Stimulated activated CD8-positive, alpha-beta memory T cell treated with anti-CD3 and anti-CD28 coated beads, Interleukin-2, amount 100 ng/mL, for 1 hour (primary cell): ENCODE results near the gene DPP6.
"Not testable (repeated sequence)": the region's sequence is repeated elsewhere in the genome, so short reads cannot be mapped to it uniquely, and the experiment has no call there.

Experiments used
- DNase-seq, 2 donors: peaks; one replicate each; pipeline ENCODE4 v3.0.0-alpha.2; 2020; ENCODE audit warnings: low read depth in 2 of 2

Gene DPP6

DNA sequence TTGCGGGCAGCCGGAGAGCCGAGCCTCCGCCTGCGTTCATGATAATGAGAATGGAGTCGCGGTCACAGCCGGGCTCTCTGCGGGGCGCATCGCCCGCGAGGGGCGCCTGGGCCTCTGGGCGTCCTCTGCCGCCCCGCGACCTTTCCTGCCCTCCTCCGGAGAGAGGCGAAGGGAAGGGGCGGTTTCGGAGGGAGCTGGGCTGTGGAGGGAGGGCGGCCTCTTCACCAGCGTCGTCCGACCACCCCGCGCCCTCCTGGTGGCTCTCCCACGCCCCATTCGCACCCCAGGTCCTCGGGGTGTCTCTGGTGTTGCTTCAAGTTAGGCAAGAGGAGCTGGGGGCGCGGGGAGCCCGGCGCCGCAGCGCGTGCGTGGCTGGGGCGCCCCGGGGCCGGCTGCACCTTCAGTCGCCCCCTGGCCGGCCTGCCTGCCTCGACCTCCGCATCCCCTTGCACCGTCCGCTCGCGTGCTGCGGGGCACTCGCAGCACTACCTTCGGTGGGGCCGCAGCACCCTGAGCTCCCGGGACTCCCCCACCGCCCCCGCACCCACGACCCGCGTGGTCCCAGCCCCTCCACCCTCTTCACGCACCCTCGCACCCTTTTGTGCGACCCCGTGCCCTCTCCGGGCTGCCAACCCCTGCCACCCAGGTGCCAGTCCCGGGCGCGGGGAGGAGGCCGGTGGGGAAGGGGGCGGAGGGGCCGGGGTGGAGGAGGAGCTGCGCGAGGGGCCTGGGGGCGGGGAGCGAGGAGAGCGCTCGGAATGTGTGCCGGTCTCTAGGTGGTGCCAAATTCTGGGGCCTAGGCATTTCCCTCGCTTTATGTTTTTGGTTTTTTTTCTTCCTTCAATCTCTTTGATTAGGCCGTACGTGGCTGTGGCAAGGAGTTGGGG is at the start of gene DPP6:
Gene DPP6, plus strand, starts transcription at position 756 of the 887 bp plus-strand sequence.
- DNase-seq = not testable (repeated sequence)

DNA sequence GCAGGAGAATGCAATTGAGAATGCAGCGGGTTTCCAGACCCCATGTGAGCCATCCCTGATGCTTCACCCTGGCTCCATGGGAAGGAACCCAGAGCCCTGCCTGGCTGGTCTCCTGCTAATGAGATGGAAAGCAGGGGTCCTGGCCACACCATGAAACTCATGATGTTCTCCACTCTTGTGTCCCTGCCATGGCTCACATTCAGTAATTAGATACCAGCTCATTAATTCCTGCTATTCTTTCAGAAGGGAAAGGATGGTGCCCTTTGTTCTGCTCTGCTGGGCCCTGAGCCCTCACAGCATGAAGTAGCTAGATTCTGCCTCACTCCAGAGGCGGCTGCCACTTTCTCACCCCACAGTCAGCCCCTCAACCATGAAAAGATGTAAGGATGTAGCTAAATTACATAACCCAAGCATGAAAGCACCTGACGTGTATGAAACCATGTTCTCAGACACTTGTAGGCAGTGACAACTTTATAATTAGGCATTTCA is 42.7 kb upstream of the DPP6 start:
- DNase-seq = not testable (repeated sequence)

DNA sequence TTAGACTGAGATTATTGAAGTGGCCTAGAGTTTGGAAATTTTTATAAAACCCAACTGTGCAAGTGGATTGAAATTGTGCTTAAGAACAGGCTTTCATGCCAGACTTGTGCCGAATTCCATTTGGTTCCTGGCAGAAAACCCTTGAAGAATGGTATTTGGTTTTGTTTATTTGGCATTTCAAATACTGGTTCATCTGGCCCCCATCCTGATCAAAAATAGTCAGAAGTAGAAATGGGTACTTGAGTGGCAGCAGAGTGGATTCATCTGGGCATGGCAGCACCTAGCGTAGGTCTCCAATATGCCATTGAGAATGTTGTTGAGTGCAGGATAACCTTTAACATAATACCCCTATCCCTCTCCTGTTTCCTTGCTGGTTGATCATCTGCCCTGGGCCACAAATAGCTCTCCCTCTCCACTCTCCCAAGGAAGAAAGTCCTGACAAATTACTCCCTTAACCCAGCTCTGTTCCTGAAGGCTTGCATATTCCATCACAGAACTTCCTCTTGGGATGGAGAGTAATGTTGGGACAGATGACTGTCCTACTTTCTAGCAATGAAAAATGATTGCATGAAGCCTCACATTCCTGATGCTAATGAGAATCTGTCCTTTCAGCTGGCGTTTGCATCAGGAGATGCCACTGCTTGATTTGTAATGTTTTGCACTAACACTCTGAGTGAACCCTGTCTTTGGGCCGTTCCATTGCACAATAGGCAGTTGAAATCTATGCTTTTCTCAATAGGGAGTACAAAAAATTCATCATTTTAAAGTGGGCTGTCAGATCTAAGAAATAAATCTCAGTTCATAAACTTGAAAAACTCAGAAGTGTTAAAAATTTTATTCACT is 41.3 kb upstream of the DPP6 start:
- DNase-seq = not testable (repeated sequence)

DNA sequence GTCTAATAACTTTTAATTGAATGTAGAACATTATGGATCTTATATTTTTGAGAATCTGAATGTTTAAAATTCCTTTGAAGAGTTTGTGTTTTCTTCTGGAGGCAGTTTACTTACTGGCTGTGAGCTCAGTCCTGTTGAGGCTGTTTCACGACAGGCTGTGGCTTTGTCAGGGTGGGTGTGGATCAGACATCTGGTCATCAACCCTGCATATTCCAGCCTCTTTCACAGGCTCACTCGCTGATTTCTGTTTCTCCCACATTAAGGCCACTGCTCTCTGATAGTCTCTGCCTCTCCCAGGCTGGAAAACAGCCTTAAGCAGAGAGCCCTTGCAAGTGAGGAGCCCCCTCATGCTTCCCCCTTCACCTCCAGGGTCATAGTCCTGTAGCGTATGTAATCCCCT is 39.4 kb upstream of the DPP6 start:
- DNase-seq = not testable (repeated sequence)

DNA sequence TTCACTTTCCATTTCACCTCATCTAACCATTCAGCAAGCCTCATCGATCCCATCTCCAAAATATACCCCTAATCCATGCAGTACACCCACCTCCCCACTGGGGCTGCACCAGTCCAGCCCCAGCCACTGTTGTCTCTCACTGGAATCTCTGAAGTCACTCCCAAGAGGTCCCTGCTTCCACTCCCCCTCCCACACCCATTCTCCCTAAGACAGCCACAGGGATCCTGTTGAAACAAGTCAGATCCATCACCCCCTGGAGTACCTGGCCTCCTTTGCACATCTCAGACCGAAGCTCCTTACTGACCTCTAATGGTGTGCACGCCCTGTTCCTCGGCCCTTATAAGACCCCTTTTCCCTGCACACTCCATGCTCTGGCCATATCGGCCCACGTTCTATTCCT is 36.6 kb upstream of the DPP6 start:
- not testable (repeated sequence) for DNase-seq

DNA sequence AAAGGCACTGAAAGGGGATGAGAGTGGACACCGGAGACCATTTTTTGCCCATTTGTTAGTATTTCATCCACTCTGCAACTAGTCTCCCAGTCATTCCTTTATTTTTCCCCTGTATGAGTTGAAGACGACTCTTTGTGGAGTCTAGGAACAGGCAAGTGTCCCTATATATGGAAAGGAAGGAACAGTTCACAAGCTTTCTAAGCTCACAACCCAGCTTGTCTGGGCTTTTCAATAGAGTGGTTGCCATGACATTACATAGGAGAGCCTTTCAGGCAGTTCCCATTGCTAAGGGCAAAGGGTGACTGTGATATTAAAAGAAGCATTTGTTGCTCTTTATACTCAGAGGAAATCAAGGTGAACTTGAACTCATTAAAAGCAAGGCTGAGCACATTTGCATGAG is 33.8 kb upstream of the DPP6 start:
- not testable (repeated sequence) for DNase-seq

DNA sequence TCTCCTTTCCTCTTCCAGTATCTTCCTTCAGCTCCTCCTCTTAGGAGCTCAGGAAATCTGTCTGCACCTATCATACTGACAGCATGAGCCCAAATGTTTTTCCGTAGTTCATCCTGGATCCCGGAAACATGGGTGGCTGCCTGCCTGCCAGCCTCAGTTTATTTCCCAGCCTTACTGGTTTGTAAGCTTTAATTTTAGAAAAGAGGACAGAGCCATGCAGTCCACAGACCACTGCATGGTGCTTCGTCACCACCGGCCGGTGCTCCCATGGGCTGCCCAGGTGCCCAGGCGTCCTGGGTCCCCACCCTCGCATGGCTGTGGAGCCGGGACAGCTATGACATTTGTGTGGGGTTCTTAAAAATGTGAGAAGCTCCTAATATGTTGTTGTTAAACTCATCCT is 24.4 kb upstream of the DPP6 start:
- DNase-seq = not testable (repeated sequence)

DNA sequence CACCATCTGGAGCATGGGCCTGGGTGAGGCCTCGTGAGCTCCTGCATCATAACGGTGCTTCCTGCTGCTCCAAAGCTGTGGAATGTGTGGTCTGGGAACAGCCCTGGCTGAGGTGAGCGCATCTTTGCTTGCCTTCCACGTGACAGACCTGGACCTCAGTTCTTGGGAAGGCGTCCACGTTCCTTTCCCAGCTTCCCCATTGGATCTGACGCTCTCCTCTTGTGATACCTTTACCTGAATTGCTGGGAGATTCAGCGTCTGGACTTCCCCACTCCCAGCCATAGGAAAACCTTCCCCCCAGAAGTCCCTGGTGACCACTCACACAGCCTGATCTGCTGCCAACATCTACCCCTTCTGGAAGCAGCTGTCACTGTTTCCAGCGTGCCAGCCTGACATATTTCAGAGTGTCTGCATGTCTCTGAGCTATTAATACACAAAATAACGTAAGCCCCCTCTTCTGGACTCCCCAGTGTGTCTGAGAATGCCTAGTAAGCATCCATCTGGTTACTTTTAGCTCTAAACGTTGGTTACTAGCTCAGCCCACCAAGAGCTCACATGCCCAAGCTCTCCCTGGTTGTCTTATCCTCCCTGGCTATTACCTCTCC is 21.6 kb upstream of the DPP6 start:
- not testable (repeated sequence) for DNase-seq

DNA sequence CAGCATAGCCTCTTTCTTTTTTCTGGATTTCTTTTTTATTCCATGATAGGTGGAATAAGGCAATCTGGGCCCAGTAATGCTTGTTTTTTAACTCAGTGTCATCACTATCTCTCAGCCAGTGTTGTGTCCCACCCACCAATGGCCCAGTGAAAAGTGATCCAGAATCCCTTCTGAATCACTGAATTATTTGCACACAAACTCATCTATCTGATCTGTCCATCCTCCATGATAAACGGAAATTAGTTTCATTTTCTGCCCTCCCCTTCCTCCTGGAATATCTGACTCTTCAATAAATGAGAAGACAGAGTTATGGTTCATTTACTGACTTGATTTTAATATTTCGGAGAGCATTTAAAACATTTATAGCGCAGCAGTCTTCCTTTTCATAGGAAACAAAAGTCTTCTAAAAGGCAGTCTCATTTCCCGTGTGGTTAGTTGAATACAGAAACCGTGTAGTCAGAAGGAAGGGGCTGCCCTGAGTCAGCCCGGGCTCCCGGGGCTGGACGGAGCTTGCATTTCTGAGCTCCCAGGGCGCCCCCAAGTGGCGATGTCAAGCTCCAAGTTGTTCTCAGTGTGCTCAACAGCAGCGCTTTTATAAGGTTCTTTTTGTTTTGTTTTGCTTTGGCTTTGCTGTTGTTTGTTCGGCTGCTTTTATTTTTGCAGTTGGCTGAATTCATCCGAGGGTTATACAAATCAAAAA is 12.6 kb upstream of the DPP6 start:
- DNase-seq = not testable (repeated sequence)

DNA sequence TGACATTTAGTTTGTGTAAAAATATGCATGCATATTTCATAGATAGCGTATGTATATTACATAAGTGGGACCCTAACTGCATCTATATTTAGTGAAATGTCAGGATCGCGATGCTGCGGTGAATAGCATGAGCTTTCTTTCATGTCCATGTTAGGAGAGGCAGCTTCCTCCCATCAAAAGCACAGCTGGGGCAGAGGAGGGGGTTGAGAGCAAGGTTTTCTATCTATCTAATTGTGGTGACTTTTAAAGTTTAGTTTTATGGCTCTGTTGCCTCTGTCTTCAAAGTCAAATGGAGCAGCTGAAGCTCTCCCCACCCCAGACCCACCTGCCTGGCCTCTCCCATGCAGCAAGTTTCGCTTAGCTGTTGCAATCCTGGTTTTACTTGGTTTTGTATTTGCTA is 1.8 kb upstream of the DPP6 start:
- not testable (repeated sequence) for DNase-seq

DNA sequence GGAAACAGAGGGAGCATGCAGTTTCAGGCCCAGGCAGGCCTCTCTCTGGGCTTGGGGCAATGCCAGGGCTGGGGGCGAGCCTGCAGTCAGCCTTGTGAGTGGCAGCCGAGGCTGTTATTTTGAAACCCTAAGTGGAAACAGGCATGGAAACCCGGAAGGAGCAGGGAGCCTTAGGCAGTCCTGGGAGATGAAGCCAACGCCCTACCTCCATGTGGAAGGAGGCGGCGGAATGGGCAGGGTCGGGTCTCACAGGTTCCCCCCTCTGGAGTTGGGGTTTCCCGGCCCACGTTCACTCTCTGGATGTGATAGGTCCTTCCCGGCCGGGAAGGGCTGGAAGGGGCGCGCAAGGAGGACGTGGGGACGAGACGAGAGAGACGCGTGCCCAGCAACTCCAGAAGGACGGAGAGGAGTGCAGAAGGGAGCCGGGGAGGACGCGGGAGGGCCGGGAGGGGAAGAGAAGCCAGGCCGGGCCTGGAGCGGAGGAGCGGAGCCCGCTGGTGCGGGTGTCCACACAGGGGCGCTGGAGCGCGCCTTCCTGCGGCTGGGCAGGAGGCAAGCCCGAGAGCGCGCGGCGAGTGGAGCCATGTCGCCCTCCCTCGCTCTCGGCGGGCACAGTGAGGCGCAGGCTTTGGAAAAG is 1.1 kb upstream of the DPP6 start:
- DNase-seq = not testable (repeated sequence)

DNA sequence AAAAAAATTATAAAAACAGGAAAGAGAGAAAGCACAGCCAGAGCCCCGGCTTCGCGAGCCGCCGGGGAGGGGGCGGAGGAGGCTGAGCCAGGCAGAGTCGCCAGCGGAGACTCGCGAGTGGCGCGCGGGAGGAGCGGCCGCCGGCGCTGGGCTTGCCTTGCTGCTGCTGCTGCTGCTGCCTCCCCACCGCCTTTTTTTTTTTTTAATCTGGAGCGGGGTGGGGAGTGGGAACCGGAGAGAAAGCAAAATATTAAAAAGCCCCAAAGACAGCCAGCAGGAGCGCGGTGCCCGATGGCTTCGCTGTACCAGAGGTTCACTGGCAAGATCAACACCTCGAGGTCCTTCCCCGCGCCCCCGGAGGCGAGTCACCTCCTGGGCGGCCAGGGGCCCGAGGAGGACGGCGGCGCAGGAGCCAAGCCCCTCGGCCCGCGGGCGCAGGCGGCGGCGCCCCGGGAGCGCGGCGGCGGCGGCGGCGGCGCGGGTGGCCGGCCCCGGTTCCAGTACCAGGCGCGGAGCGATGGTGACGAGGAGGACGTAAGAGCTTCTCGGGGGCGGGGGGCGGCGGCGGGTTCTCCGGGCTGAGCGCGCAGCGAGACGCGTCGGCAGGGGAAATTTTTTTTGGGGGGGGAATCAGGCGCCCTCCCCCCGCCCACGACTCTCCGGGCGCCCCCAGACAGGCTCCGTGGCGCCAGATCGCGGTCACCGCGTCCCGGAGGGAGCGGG is 493 bp downstream of the DPP6 start:
- DNase-seq = not testable (repeated sequence)

DNA sequence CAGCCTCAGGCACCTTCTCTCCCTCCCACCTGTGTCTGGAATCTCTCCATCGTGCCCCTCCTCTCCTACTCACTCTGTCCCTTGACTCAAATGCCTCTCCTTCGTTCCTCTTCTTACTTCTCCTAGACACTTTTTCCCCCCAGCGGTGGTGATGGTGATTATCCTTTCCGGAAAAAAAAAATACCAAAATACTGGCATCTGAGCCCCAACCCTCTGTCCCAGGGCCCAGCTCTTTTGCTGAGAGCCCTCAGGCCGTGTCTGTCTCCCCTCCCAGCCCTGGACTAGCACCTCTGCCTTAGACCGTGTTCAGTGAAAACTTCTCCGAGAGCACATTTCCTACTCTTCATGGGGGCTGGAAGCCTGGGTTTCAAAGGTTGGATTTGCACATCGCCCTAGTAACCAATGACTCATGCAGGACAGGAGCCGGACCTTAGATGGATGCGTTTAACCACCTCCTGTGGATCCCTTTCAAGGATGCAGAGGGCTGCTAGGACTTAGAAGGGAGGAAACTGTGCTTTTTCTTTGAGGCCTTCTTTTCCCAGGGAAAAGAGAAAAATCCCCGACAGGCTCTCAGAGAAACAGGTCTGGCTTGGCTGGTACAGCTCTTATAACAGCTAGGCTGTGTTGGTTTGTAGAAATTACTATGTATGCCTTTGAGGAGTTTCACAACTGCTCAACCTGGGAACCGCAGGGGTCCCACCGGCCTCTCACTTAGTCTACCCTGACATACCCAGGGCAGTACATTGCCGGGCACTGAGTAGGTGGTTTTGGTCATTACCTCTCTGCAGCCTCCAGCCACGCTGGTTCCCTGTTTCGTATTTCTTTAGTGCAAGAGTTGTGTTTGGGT is 1.5 kb downstream of the DPP6 start:
- DNase-seq = not testable (repeated sequence)

DNA sequence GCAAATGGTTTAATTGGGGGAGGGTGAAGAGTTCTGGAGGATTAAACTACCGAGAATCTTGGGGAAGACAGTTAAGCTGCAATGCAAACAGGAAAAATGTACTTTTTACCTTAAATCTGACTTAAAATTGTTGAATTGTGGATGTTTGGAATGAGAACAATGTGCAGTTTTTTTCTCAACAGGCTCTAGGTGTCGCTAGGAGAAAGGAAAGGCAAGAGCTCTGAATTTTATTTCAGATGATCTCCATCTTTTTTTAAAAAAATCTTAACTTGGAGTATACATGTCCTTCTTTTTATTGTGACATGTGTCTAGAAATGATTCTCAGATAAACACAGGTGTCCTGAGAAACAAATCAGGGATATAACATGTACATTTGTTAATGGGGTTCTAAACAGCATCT is 2.5 kb downstream of the DPP6 start:
- DNase-seq = not testable (repeated sequence)

DNA sequence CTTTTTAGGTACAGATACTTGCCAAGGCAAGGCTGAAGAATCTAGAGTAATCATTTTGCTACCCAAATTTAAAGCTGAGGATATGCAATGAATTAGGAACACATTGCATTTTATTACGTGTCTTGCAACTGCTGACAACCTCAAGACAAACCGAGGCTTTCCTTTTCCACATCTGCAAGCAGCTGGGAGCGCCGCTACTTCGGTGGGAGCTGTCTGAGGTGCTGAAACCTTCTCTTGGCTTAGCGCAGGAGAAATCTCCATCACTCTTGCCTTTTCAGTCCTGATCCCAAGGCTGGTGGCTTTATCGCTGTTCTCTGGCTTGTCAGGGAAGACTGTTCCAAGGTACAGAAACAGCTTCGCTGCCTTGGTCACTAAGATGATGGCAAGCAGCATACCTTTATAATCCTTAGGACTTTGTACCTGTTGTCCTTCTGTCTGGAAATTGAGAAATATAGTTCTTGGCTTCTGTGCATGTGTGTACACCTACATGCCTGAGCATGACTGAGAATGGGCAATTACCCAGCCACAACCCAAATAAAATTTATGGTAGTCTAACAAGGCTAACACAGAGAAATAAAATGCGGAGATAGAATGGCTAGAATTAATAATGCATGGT is 3.4 kb downstream of the DPP6 start:
- not testable (repeated sequence) for DNase-seq

DNA sequence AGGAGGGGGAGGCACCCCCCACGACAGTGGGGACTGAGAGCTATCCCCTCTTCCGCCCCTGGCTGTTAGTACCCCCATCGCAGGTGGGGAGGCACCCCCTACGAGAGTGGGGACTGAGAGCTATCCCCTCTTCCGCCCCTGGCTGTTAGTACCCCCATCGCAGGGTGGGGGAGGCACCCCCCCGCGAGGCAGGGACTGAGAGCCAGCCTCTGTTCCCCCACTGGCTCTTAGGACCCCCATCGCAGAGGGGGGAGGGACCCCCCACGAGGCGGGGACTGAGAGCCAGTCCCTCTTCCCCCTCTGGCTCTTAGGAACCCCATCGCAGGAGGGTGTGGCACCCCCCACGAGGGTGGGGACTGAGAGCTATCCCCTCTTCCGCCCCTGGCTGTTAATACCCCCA is 6.6 kb downstream of the DPP6 start:
- not testable (repeated sequence) for DNase-seq

DNA sequence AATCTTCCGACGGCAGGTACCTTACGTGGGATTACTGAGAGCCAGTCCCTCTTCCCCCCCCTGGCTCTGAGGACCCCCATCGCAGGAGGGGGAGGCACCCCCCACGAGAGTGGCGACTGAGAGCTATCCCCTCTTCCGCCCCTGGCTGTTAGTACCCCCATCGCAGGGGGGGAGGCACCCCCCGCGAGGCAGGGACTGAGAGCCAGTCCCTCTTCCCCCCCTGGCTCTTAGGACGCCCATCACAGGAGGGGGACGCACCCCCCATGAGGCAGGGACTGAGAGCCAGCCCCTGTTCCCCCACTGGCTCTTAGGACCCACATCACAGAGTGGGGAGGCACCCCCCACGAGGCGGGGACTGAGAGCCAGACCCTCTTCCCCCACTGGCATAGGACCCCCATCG is 8.4 kb downstream of the DPP6 start:
- DNase-seq = not testable (repeated sequence)

DNA sequence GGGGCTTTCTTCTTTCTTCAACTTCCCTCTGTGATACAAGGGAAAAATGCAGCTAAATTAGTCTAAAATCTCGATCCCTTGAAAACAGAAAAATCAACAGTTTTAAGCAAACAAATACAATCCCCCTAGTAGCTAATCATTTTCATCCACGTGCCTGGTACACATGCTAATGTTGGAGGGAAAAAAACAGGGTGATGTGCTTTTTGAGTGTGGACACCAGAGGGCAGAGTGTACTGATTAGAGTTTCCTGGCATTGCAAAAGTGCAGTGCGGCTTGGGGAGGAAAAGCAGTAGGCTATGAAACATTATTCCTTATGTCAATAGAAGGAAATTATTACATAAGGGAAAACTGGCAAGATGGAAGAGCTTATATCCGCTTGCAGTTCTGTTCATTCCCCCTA is 19.6 kb downstream of the DPP6 start:
- DNase-seq = not testable (repeated sequence)
